Left lung (tissue), 10 donors: ENCODE data around the gene SERPINH1. TPM values are rescaled to one million over a fixed set of nuclear protein-coding genes. Genes with fewer than 3 reads are reported as not detected.

ENCODE experiments used
- ATAC-seq: fragments of 200-7000 bp; cut with Tn5 transposase; one replicate; pipeline ENCODE4 v1.9.1; 2020; ENCODE audit warnings: moderate library complexity
- DNase-seq, 4 donors: peaks; one replicate each; pipeline ENCODE4 v3.0.0-alpha.2; 2013 to 2020
- H3K27ac ChIP-seq, 2 donors: fragments of 200-600 bp; sonication (generic) in 1 of 2; one replicate each; pipeline versions ENCODE4 v1.5.0 to v1.8.0; 2020 to 2021
- H3K27me3 ChIP-seq, 2 donors: fragments of 200-600 bp; sonication (generic) in 1 of 2; one replicate each; pipeline versions ENCODE4 v1.5.0 to v1.8.0; 2020 to 2021
- H3K36me3 ChIP-seq, 2 donors: fragments of 200-600 bp; sonication (generic) in 1 of 2; one replicate each; pipeline versions ENCODE4 v1.5.0 to v1.8.0; 2020 to 2021
- H3K4me1 ChIP-seq, 2 donors: fragments of 200-600 bp; one replicate each; pipeline ENCODE4 v1.8.0; 2021
- H3K4me3 ChIP-seq, 2 donors: fragments of 200-600 bp; sonication (generic) in 1 of 2; one replicate each; pipeline versions ENCODE4 v1.5.0 to v1.8.0; 2020 to 2021; ENCODE audit warnings: mild to moderate bottlenecking in 1 of 2
- H3K9me3 ChIP-seq, 2 donors: fragments of 200-600 bp; sonication (generic) in 1 of 2; one replicate each; pipeline versions ENCODE4 v1.5.0 to v1.8.0; 2020 to 2021
- intact Hi-C, 2 donors: fragments of 100-400 bp; cut with DNase I; formaldehyde crosslinking; loops; one replicate each; pipeline versions ENCODE4 v1.11.2 to v1.14.2; 2022
- polyA plus RNA-seq, 6 donors: library from polyadenylated mRNA; unstranded; fragments of 120-200 nt; gene quantifications; one replicate each; pipeline ENCODE4 v1.2.1, GENCODE V29; 2013; ENCODE audit not compliant: insufficient read length in 6 of 6
- total RNA-seq, 2 donors: library from RNA; stranded (reverse); fragmentation: NEBNext Ultra II Directional; extraction: Animal tissue kit (Norgen Biotek cat#: 25700); gene quantifications; one replicate each; pipeline ENCODE4 v1.2.1, GENCODE V29; 2021
- TF ChIP-seq, protein P1 (sequence below), 2 donors: fragments of 200-600 bp; sonication (generic) in 1 of 2; IDR thresholded peaks; one replicate each; pipeline versions ENCODE4 v1.5.0 to v1.8.0; 2021; ENCODE audit warnings: antibody characterized with exemption in 2 of 2
- donor health status: DM: no; HTN: yes; CAD: no.
- donor health status: DM: no; HTN: no; CAD: no.

The SERPINH1 gene
- total and polyA plus RNA-seq, 8 donors: 358 to 538 (median 458) TPM

- intact Hi-C loops: no loop called here
- Histone ChIP-seq H3K36me3 (no peaks in the 10 kb centered on the region), H3K4me1 (peaks cover 5 to 9% of the 10 kb centered on the region in 2 donors), H3K27ac (no peak overlapping the region), H3K4me3 (no peak overlapping the region), H3K27me3 (no peaks in the 10 kb centered on the region), H3K9me3 (no peaks in the 10 kb centered on the region)
- TF ChIP-seq, protein P1, sequence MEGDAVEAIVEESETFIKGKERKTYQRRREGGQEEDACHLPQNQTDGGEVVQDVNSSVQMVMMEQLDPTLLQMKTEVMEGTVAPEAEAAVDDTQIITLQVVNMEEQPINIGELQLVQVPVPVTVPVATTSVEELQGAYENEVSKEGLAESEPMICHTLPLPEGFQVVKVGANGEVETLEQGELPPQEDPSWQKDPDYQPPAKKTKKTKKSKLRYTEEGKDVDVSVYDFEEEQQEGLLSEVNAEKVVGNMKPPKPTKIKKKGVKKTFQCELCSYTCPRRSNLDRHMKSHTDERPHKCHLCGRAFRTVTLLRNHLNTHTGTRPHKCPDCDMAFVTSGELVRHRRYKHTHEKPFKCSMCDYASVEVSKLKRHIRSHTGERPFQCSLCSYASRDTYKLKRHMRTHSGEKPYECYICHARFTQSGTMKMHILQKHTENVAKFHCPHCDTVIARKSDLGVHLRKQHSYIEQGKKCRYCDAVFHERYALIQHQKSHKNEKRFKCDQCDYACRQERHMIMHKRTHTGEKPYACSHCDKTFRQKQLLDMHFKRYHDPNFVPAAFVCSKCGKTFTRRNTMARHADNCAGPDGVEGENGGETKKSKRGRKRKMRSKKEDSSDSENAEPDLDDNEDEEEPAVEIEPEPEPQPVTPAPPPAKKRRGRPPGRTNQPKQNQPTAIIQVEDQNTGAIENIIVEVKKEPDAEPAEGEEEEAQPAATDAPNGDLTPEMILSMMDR (IDR thresholded peaks at IDR 0.05): no peak
- DNase-seq: peak in 1 of 4 donors; percentile 38
- ATAC-seq: no peak
Observed at GRCh38 chr11:75548595-75549272, 13.3 kb upstream of the SERPINH1 start.

- DNase-seq: peak in 1 of 4 donors; percentile 8
- H3K4me1 ChIP-seq: peaks cover 8 to 17% of the 10 kb centered on the region in 2 donors
- no peak overlapping the region for H3K27ac ChIP-seq
- no peaks in the 10 kb centered on the region for H3K27me3 ChIP-seq
- no peak for ATAC-seq
- no peaks in the 10 kb centered on the region for H3K9me3 ChIP-seq
- TF ChIP-seq, protein P1 (IDR thresholded peaks at IDR 0.05): no peak
- no peak overlapping the region for H3K4me3 ChIP-seq
- intact Hi-C loops: no loop called here
- H3K36me3 ChIP-seq: no peaks in the 10 kb centered on the region
Observed at GRCh38 chr11:75549370-75549958, 12.6 kb upstream of the SERPINH1 start.

DNA sequence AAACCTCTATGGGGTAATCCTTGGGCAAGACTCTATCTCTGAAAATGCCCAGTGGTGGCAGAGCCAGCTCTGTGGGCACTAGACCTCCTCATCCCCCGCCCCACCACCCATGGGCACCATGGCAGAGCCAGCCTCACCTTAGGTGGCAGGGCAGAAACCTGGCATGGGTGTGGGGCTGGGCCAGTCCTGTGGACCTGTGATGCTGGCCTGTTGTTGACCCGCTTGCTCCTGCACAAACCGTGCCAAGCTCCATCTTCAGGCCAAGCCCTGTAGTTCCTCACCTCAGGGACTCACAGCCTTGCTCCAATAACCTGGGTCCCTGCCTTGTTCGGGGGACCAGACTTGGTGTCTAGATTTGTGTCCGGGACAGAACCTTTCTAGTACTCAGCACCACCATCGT, 8.9 kb upstream of the SERPINH1 start:
- TF ChIP-seq, protein P1 (IDR thresholded peaks at IDR 0.05): no peak
- H3K4me1 ChIP-seq: peaks cover 17 to 28% of the 10 kb centered on the region in 2 donors

GRCh38 chr11:75553889-75554257, 8.2 kb upstream of the SERPINH1 start:
- ATAC-seq (no peak), DNase-seq (no peak)
- no peak overlapping the region for H3K4me3 ChIP-seq
- H3K36me3 ChIP-seq: no peaks in the 10 kb centered on the region
- H3K27me3 ChIP-seq: no peaks in the 10 kb centered on the region
- TF ChIP-seq, protein P1 (IDR thresholded peaks at IDR 0.05): no peak
- intact Hi-C loops: no loop called here
- H3K9me3 ChIP-seq: no peaks in the 10 kb centered on the region
- H3K4me1 ChIP-seq: peaks cover 24 to 34% of the 10 kb centered on the region in 2 donors
- peak overlapping the region; percentile 46 to 64 for H3K27ac ChIP-seq

More for the DNA sequence above, 8.9 kb upstream of the SERPINH1 start:
- Histone ChIP-seq H3K27me3 (no peaks in the 10 kb centered on the region), H3K36me3 (no peaks in the 10 kb centered on the region), H3K4me3 (no peak overlapping the region), H3K9me3 (no peaks in the 10 kb centered on the region), H3K27ac (no peak overlapping the region)
- DNase-seq (peak in 1 of 4 donors; percentile 53), ATAC-seq (no peak)
- intact Hi-C loops: no loop called here

DNA sequence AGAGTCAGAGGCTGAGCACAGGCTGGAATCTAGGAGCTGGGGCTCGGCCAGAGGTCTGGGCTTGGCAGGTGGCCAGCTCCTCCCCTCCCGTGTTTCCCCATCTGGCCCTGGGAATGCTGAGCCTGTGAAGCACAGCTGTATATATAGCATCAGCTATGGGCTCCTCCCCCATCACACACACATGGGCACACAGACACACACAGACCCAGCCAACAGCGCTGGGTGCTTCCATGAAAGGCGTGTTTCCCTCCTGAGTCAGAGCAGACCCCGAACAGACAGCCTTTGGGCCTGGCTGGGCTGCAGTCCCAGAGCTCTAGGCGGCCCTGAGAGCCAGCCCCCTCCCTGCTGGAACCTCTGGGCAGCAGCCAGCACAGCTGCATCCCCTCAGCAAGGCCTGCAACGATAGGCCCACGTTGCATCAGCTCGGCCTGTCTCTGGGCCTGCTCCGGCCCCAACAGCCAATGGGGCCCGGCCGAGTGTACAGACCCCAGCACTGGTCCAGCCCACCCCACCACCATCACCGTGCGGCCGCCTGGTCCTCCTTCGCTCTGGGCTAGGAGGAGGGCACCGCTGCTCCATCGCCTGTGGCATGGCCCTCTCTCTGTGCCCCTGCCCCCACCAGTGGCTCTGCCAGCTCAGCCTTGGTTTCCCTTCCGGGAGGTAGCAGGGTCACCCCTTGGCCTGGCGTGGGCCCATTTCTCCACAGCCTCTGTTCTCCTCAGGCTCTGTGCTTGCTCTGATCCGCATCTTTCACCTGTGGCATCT, 7.6 kb upstream of the SERPINH1 start:
- H3K9me3 ChIP-seq: no peaks in the 10 kb centered on the region

More for the DNA sequence above, 7.6 kb upstream of the SERPINH1 start:
- Histone ChIP-seq H3K27me3 (no peaks in the 10 kb centered on the region), H3K4me1 (peaks cover 28 to 40% of the 10 kb centered on the region in 2 donors), H3K27ac (peak overlapping the region; percentile 64 to 77), H3K36me3 (no peaks in the 10 kb centered on the region), H3K4me3 (no peak overlapping the region)
- ATAC-seq: peak; percentile 51
- TF ChIP-seq, protein P1 (IDR thresholded peaks at IDR 0.05): no peak
- DNase-seq: peak; percentile 82 to 99 (median 93)
- intact Hi-C loops: no loop called here
